DND-41 (cell line): ENCODE measurements around the gene ERC1.

Experiments used
- CTCF ChIP-seq: IDR thresholded peaks from 2 replicates; pipeline ENCODE4 v1.5.1; 2012; ENCODE audit warnings: borderline replicate concordance, low read length, moderate library complexity, mild to moderate bottlenecking; ENCODE audit not compliant: poor library complexity, severe bottlenecking; ENCODE audit errors: extremely low read depth
- EZH2 ChIP-seq: IDR thresholded peaks from 3 replicates; pipeline ENCODE4 v1.6.1; 2012; ENCODE audit warnings: borderline replicate concordance, low read depth, mild to moderate bottlenecking, moderate library complexity, low read length, inconsistent platforms; ENCODE audit not compliant: severe bottlenecking

DNA sequence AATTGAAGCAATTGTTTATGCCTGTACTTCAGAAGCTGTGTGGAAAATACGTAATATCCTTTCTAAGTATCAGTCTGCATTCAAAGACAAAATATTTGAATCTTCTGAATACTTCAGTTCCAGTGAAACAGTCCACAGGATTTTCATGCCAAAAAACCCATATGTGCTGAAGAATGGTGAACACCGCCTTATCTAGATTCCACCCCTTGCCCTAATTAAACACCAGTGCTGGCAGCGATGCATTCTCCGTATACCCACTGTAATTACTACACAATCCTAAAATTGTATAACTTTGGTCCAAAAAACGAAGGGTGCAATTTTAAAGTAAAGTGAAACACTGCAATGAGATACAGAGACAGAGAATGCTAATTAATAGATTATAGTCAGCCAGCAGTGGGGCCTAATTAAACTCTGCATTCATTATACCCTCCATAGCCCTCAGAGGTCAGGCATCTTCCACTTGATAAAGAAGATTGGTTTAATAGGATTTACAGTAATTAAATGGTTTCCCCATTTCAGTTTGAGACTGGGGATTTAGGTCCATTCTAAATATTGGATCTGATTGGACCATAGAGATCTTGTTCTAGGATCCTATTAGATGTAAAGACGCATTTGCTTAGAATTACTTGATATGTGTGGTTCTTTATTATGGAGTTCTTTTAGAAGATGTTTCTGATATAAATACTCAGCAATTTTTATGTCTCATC, 43.9 kb downstream of the ERC1 start:
- TF ChIP-seq CTCF (no peak), EZH2 (no peak)
